ENCODE measurements around the gene AK9. TPM values are rescaled to one million over a fixed set of nuclear protein-coding genes. Genes with fewer than 3 reads are reported as not detected.

Gene AK9
- total and polyA plus RNA-seq, 9 of the 15 experiments (the other 6 are each of a cell fraction or from before 2014, with no cell fraction given): 0.59 to 1.9 (median 1.2) TPM

DNA sequence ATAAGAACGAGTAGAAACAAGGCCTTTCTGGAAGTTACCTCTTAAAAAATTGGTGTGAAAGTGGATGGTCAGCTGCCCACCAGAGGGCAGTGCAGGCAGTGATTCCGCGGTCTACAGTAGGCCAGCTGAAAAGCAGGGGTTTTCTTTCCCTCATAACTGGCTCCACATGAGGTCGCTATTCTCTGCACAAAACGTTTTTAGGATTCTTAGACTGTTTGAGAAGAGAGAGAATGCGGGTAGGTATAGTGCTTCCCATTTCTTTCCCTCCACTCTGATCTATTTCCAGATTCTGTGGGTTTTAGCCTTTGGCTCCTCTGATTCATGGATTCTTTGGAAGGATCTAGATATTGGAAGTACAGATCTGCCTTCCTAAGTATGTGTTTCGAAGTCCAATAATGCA is 14.3 kb upstream of the AK9 start (continued):
- TF ChIP-seq MYBL2 (IDR thresholded peaks at IDR 0.05; ENCODE audit: low read depth): no peak
- TF ChIP-seq MYBL2 (CRISPR knock-in tag; IDR thresholded peaks at IDR 0.05; ENCODE audit: borderline replicate concordance): no peak
- TF ChIP-seq ZFP36 (IDR thresholded peaks at IDR 0.05; ENCODE audit: low read depth, low read length, partially characterized antibody): peak; percentile 29
- no peak for TF ChIP-seq ZNF174 (CRISPR knock-in tag; IDR thresholded peaks at IDR 0.05)
- TF ChIP-seq HDAC2 (IDR thresholded peaks at IDR 0.05): no peak
- TF ChIP-seq, protein P1, sequence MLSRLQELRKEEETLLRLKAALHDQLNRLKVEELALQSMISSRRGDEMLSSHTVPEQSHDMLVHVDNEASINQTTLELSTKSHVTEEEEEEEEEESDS (CRISPR knock-in tag; IDR thresholded peaks at IDR 0.05): no peak
- no peak for TF ChIP-seq ZNF24 (IDR thresholded peaks at IDR 0.05)
- TF ChIP-seq, protein P2, sequence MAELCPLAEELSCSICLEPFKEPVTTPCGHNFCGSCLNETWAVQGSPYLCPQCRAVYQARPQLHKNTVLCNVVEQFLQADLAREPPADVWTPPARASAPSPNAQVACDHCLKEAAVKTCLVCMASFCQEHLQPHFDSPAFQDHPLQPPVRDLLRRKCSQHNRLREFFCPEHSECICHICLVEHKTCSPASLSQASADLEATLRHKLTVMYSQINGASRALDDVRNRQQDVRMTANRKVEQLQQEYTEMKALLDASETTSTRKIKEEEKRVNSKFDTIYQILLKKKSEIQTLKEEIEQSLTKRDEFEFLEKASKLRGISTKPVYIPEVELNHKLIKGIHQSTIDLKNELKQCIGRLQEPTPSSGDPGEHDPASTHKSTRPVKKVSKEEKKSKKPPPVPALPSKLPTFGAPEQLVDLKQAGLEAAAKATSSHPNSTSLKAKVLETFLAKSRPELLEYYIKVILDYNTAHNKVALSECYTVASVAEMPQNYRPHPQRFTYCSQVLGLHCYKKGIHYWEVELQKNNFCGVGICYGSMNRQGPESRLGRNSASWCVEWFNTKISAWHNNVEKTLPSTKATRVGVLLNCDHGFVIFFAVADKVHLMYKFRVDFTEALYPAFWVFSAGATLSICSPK (IDR thresholded peaks at IDR 0.05; ENCODE audit: borderline replicate concordance): no peak
- peak; percentile 47; the same call in 1 of the 2 replicates for TF ChIP-seq CREM (IDR thresholded peaks at IDR 0.05; ENCODE audit: low read depth)
- TF ChIP-seq EHMT2 (IDR thresholded peaks at IDR 0.05): no peak
- TF ChIP-seq SRSF7 (optimal IDR thresholded peaks at IDR 0.05; ENCODE audit: low read depth, low read length): no peak
- TF ChIP-seq, protein P3, sequence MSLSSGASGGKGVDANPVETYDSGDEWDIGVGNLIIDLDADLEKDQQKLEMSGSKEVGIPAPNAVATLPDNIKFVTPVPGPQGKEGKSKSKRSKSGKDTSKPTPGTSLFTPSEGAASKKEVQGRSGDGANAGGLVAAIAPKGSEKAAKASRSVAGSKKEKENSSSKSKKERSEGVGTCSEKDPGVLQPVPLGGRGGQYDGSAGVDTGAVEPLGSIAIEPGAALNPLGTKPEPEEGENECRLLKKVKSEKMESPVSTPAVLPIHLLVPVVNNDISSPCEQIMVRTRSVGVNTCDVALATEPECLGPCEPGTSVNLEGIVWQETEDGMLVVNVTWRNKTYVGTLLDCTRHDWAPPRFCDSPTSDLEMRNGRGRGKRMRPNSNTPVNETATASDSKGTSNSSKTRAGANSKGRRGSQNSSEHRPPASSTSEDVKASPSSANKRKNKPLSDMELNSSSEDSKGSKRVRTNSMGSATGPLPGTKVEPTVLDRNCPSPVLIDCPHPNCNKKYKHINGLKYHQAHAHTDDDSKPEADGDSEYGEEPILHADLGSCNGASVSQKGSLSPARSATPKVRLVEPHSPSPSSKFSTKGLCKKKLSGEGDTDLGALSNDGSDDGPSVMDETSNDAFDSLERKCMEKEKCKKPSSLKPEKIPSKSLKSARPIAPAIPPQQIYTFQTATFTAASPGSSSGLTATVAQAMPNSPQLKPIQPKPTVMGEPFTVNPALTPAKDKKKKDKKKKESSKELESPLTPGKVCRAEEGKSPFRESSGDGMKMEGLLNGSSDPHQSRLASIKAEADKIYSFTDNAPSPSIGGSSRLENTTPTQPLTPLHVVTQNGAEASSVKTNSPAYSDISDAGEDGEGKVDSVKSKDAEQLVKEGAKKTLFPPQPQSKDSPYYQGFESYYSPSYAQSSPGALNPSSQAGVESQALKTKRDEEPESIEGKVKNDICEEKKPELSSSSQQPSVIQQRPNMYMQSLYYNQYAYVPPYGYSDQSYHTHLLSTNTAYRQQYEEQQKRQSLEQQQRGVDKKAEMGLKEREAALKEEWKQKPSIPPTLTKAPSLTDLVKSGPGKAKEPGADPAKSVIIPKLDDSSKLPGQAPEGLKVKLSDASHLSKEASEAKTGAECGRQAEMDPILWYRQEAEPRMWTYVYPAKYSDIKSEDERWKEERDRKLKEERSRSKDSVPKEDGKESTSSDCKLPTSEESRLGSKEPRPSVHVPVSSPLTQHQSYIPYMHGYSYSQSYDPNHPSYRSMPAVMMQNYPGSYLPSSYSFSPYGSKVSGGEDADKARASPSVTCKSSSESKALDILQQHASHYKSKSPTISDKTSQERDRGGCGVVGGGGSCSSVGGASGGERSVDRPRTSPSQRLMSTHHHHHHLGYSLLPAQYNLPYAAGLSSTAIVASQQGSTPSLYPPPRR (CRISPR knock-in tag; IDR thresholded peaks at IDR 0.05; ENCODE audit: borderline replicate concordance): no peak
- TF ChIP-seq ZNF41 (CRISPR knock-in tag; conservative IDR thresholded peaks at IDR 0.05): 0 out of 2 replicates have a peak, but pooled peaks have one; percentile 34
- no peak for TF ChIP-seq ZNF23 (CRISPR knock-in tag; IDR thresholded peaks at IDR 0.05)
- no peak for TF ChIP-seq ZNF778 (CRISPR knock-in tag; IDR thresholded peaks at IDR 0.05)
- TF ChIP-seq, protein P4, sequence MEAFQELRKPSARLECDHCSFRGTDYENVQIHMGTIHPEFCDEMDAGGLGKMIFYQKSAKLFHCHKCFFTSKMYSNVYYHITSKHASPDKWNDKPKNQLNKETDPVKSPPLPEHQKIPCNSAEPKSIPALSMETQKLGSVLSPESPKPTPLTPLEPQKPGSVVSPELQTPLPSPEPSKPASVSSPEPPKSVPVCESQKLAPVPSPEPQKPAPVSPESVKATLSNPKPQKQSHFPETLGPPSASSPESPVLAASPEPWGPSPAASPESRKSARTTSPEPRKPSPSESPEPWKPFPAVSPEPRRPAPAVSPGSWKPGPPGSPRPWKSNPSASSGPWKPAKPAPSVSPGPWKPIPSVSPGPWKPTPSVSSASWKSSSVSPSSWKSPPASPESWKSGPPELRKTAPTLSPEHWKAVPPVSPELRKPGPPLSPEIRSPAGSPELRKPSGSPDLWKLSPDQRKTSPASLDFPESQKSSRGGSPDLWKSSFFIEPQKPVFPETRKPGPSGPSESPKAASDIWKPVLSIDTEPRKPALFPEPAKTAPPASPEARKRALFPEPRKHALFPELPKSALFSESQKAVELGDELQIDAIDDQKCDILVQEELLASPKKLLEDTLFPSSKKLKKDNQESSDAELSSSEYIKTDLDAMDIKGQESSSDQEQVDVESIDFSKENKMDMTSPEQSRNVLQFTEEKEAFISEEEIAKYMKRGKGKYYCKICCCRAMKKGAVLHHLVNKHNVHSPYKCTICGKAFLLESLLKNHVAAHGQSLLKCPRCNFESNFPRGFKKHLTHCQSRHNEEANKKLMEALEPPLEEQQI (IDR thresholded peaks at IDR 0.05): no peak
- TF ChIP-seq, protein P5, sequence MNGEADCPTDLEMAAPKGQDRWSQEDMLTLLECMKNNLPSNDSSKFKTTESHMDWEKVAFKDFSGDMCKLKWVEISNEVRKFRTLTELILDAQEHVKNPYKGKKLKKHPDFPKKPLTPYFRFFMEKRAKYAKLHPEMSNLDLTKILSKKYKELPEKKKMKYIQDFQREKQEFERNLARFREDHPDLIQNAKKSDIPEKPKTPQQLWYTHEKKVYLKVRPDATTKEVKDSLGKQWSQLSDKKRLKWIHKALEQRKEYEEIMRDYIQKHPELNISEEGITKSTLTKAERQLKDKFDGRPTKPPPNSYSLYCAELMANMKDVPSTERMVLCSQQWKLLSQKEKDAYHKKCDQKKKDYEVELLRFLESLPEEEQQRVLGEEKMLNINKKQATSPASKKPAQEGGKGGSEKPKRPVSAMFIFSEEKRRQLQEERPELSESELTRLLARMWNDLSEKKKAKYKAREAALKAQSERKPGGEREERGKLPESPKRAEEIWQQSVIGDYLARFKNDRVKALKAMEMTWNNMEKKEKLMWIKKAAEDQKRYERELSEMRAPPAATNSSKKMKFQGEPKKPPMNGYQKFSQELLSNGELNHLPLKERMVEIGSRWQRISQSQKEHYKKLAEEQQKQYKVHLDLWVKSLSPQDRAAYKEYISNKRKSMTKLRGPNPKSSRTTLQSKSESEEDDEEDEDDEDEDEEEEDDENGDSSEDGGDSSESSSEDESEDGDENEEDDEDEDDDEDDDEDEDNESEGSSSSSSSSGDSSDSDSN (IDR thresholded peaks at IDR 0.05; ENCODE audit: borderline replicate concordance in 1 of 2, low read depth in 2 of 2, low read length in 2 of 2): no peak
- TF ChIP-seq ETS2 (tag; IDR thresholded peaks at IDR 0.05; ENCODE audit: borderline replicate concordance, poor library complexity, severe bottlenecking): no peak

All from K562 (cell line).